Renal cortical epithelial cell (primary cell): ENCODE data around the gene FNDC3B. TPM values are rescaled to one million over a fixed set of nuclear protein-coding genes. Genes with fewer than 3 reads are reported as not detected.
A peak's percentile ranks its signal among the peaks of the same experiment; 100 is the strongest.

Experiments used
- DNase-seq: peaks from one replicate; pipeline ENCODE4 v3.0.0-alpha.2; 2011; ENCODE audit warnings: low read depth
- total RNA-seq: library from RNA; depleted of rRNA; stranded (reverse); fragments of >200 nt; gene quantifications from 2 replicates; pipeline ENCODE4 v1.2.3, GENCODE V29; 2014

Gene FNDC3B
- total RNA-seq, 1 donor from 2014 or later, result 220 TPM

GRCh38 chr3:172391592-172392302 lies 352.4 kb downstream of the FNDC3B start:
- peak; percentile 38 for DNase-seq

- no peak for DNase-seq
Measured at GRCh38 chr3:172394692-172395091, 355.3 kb downstream of the FNDC3B start.

GRCh38 chr3:172396400-172396799 lies 357.0 kb downstream of the FNDC3B start:
- no peak for DNase-seq

- no peak for DNase-seq
Measured at GRCh38 chr3:172397716-172398405, 358.5 kb downstream of the FNDC3B start.

- no peak for DNase-seq
Measured at GRCh38 chr3:172398484-172398883, 359.1 kb downstream of the FNDC3B start.

GRCh38 chr3:172402090-172402489 lies 362.7 kb downstream of the FNDC3B start:
- DNase-seq, result no peak

- no peak for DNase-seq
Measured at GRCh38 chr3:172402892-172403643, 363.7 kb downstream of the FNDC3B start.

- no peak for DNase-seq
Measured at GRCh38 chr3:172404237-172404962, 365.0 kb downstream of the FNDC3B start.

- DNase-seq, result no peak
Measured at GRCh38 chr3:172405914-172406313, 366.5 kb downstream of the FNDC3B start.

- no peak for DNase-seq
Measured at GRCh38 chr3:172407872-172408271, 368.5 kb downstream of the FNDC3B start.

- DNase-seq, result no peak
Measured at GRCh38 chr3:172410702-172411477, 371.5 kb downstream of the FNDC3B start.

GRCh38 chr3:172411478-172411947 lies 372.1 kb downstream of the FNDC3B start:
- no peak for DNase-seq

- DNase-seq, result no peak
Measured at GRCh38 chr3:172415323-172415722, 375.9 kb downstream of the FNDC3B start.

- DNase-seq, result peak; percentile 29
Measured at GRCh38 chr3:172437713-172438112, 398.3 kb downstream of the FNDC3B start.

GRCh38 chr3:172438186-172438585 lies 398.8 kb downstream of the FNDC3B start:
- DNase-seq, result no peak

GRCh38 chr3:172441581-172441980 lies 402.2 kb downstream of the FNDC3B start:
- no peak for DNase-seq

- no peak for DNase-seq
Measured at GRCh38 chr3:172442606-172443005, 403.2 kb downstream of the FNDC3B start.

GRCh38 chr3:172444821-172445220 lies 405.4 kb downstream of the FNDC3B start:
- no peak for DNase-seq

GRCh38 chr3:172446198-172446597 lies 406.8 kb downstream of the FNDC3B start:
- DNase-seq, result no peak

- no peak for DNase-seq
Measured at GRCh38 chr3:172447611-172448579, 408.5 kb downstream of the FNDC3B start, which contains the start of gene GHSR. Gene GHSR (minus strand): TSS chr3:172448456. CDS start chr3:172448413, 43 bp downstream.
